Measurements from ENCODE around the gene F7. TPM values are rescaled to one million over a fixed set of nuclear protein-coding genes. Genes with fewer than 3 reads are reported as not detected.

The F7 gene
- total and polyA plus RNA-seq, 3 donors from 2014 or later = 2.2 to 4.9 (median 2.4) TPM

DNA sequence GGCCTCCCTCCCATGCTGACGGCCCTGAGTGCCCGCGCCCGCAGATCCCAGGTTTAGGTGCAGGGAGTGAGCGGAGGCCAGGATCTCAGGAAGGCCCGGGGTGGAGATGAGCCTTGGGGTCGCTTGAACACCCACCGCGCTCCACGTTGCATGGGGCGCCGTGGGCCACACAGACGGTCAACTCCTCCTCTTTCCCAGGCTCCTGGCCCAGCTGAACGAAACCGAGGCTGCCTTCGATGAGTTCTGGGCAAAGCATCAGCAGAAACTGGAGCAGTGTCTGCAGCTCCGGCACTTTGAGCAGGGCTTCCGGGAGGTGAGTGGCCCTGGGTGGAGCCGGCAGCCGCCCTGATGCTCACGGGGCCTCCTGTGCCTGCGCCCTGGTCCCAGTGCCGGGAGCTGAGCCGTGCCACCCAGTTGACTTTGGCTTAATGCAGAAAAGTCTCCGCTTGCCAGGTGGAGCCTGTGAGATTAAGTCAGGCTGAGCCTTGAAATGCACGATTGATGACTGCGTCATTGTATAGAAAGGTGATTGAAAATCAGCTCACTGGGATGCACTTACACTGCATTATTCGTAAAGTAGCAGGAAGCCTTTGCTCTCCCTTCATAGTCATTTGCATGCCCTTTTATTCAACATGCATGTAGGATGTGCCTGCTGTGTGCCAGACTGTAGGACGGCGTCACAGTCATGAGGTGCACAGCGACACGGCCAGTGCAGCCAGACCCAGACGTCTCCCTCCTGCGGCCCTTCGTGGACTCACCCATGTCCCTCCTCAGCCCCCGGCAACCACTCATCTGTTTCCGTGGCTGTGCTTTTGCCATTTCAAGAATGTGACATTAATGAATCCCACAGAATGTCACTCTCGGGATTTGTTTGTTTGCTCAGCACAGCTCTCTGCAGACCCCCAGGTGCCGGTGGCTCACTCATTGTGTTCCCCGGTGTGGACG lies 35.5 kb upstream of the F7 start:
- no peak for DNase-seq
- no peaks in the 10 kb centered on the region for H3K27me3 ChIP-seq
- intact Hi-C loops (cut with DNase I; ENCODE audit: low total_unique reads) = no loop called here
- WGBS, 2 donors = 89 to 90% methylated on average over 36 to 41 of the region's 41 CpGs
- H3K4me1 ChIP-seq = no peaks in the 10 kb centered on the region
- no peaks in the 10 kb centered on the region for H3K9me3 ChIP-seq
- TF ChIP-seq POLR2A (IDR thresholded peaks at IDR 0.05) = no peak
- TF ChIP-seq, protein P1, sequence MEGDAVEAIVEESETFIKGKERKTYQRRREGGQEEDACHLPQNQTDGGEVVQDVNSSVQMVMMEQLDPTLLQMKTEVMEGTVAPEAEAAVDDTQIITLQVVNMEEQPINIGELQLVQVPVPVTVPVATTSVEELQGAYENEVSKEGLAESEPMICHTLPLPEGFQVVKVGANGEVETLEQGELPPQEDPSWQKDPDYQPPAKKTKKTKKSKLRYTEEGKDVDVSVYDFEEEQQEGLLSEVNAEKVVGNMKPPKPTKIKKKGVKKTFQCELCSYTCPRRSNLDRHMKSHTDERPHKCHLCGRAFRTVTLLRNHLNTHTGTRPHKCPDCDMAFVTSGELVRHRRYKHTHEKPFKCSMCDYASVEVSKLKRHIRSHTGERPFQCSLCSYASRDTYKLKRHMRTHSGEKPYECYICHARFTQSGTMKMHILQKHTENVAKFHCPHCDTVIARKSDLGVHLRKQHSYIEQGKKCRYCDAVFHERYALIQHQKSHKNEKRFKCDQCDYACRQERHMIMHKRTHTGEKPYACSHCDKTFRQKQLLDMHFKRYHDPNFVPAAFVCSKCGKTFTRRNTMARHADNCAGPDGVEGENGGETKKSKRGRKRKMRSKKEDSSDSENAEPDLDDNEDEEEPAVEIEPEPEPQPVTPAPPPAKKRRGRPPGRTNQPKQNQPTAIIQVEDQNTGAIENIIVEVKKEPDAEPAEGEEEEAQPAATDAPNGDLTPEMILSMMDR (IDR thresholded peaks at IDR 0.05) = no peak
- no peak overlapping the region for H3K4me3 ChIP-seq
- H3K36me3 ChIP-seq (ENCODE audit: low read depth, missing control alignments) = no peaks in the 10 kb centered on the region
- H3K27ac ChIP-seq = no peak overlapping the region

DNA sequence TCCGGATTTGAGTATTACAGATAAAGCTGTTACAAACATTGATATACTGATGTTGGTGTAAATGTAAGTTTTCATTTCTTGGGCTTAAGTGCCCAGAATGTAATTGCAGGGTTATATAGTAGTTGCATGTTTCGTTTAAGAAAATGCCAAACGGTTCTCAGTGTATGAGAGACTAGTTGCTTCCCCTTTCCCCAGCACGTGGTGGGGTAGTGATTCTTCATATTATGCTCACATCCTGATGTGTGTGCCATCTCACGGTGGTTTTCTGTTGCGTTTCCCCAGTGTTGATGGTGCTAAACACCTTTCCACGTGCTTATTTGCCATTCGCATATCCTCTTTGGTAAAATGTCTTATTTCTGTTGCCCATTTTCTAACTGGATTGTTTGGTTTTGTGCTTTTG lies 34.7 kb upstream of the F7 start:
- Histone ChIP-seq H3K4me3 (no peak overlapping the region), H3K27ac (no peak overlapping the region), H3K4me1 (no peaks in the 10 kb centered on the region), H3K36me3 (ENCODE audit: low read depth, missing control alignments) (no peaks in the 10 kb centered on the region), H3K9me3 (no peaks in the 10 kb centered on the region), H3K27me3 (no peaks in the 10 kb centered on the region)
- DNase-seq = no peak
- TF ChIP-seq, protein P1 (IDR thresholded peaks at IDR 0.05) = no peak
- TF ChIP-seq POLR2A (IDR thresholded peaks at IDR 0.05) = no peak
- intact Hi-C loops (cut with DNase I; ENCODE audit: low total_unique reads) = no loop called here
- 85 to 90% methylated on average over 8 of the region's 8 CpGs for WGBS, 2 donors

DNA sequence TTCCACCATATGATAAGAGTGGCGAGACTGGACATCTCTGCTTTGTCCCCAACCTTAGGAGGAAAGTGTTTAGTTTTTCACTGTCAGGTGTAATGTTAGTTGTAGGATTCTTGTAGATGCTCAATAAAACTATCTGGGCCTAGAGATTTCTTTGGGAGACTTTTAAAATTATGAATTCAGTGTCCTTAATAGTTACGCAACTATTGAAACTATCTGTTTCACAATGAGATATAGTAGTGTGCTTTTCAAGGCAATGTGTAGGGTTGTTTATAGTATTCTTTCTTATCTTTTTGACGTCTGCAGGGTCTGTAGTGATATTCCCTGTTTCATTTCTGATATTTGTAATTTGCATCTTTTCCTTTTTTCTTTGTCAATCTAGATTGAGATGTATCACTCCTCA lies 33.2 kb upstream of the F7 start:
- intact Hi-C loops (cut with DNase I; ENCODE audit: low total_unique reads) = no loop called here
- no peak overlapping the region for H3K4me3 ChIP-seq
- H3K27me3 ChIP-seq = no peaks in the 10 kb centered on the region
- H3K36me3 ChIP-seq (ENCODE audit: low read depth, missing control alignments) = no peaks in the 10 kb centered on the region
- DNase-seq = no peak
- H3K9me3 ChIP-seq = no peaks in the 10 kb centered on the region
- H3K4me1 ChIP-seq = no peaks in the 10 kb centered on the region
- TF ChIP-seq POLR2A (IDR thresholded peaks at IDR 0.05) = no peak
- TF ChIP-seq, protein P1 (IDR thresholded peaks at IDR 0.05) = no peak
- 85 to 91% methylated on average over 3 of the region's 3 CpGs for WGBS, 2 donors
- H3K27ac ChIP-seq = no peak overlapping the region

- H3K4me1 ChIP-seq = no peaks in the 10 kb centered on the region
- intact Hi-C loops (cut with DNase I; ENCODE audit: low total_unique reads) = no loop called here
- TF ChIP-seq, protein P1 (IDR thresholded peaks at IDR 0.05) = no peak
- no peak for TF ChIP-seq POLR2A (IDR thresholded peaks at IDR 0.05)
- no peaks in the 10 kb centered on the region for H3K27me3 ChIP-seq
- no peak for DNase-seq
- no peaks in the 10 kb centered on the region for H3K36me3 ChIP-seq (ENCODE audit: low read depth, missing control alignments)
- no peak overlapping the region for H3K4me3 ChIP-seq
- H3K27ac ChIP-seq = no peak overlapping the region
- 91 to 93% methylated on average over 11 of the region's 11 CpGs for WGBS, 2 donors
- H3K9me3 ChIP-seq = no peaks in the 10 kb centered on the region
Measured at GRCh38 chr13:113073942-113074341, 31.6 kb upstream of the F7 start.
